Fibroblast of lung (primary cell): ENCODE measurements around the gene ANKRD26.

Experiments used
- CTCF ChIP-seq, 2 donors: IDR thresholded peaks in 1 of 2; conservative IDR thresholded peaks in 1 of 2; 1 replicate in 1 of 2; 2 replicates in 1 of 2; pipeline ENCODE4 v1.5.1; 2011 to 2012; ENCODE audit warnings: low read length in 2 of 2, control low read depth in 1 of 2, inconsistent platforms in 1 of 2, low read depth in 1 of 2, mild to moderate bottlenecking in 1 of 2
- EZH2 ChIP-seq: IDR thresholded peaks from 2 replicates; pipeline ENCODE4 v1.5.1; 2012; ENCODE audit warnings: low read length, control low read depth, mild to moderate bottlenecking; ENCODE audit errors: missing control alignments

GRCh38 chr10:26970667-26971066 lies 129.6 kb downstream of the ANKRD26 start:
- TF ChIP-seq CTCF (conservative IDR thresholded peaks at IDR 0.05 in 1 of 2, IDR thresholded peaks at IDR 0.05 in 1 of 2; ENCODE audit: low read depth in 1 of 2, low read length in 2 of 2) = no peak
- no peak for TF ChIP-seq EZH2
